Common myeloid progenitor, CD34-positive (primary cell): ENCODE results near the gene KREMEN1.
A peak's percentile ranks its signal among the peaks of the same experiment; 100 is the strongest.

Experiments used
- CTCF ChIA-PET: fragments of 350-600 bp; sonication (Branson Sonifier 250); formaldehyde crosslinking; loops from one replicate; lab custom pipeline; 2021; ENCODE audit warnings: antibody characterized with exemption; lab: Charles Lee
- POLR2A ChIA-PET: fragments of 350-600 bp; sonication (Branson Sonifier 250); formaldehyde crosslinking; loops from one replicate; lab custom pipeline; 2021; ENCODE audit warnings: antibody characterized with exemption; lab: Charles Lee
- DNase-seq, 3 donors: peaks; one replicate each; pipeline versions ENCODE4 v3.0.0 to v3.0.0-alpha.2; 2013
- H3K27ac ChIP-seq, 2 experiments: 1 replicate in 1 of 2; 2 replicates in 1 of 2; pipeline ENCODE4 v1.7.0; 2013; ENCODE audit warnings: inconsistent platforms in 2 of 2, low read length in 2 of 2, mild to moderate bottlenecking in 2 of 2, low read depth in 1 of 2, moderate library complexity in 1 of 2; ENCODE audit not compliant: severe bottlenecking in 2 of 2, insufficient read depth in 1 of 2, poor library complexity in 1 of 2
- H3K27me3 ChIP-seq, 5 experiments: replicated peaks in 2 of 5; 1 replicate in 3 of 5; 2 replicates in 2 of 5; pipeline versions ENCODE4 v1.6.1 to v1.7.0; 2013; ENCODE audit warnings: low read length in 4 of 5, mild to moderate bottlenecking in 2 of 5, moderate library complexity in 2 of 5, inconsistent platforms in 1 of 5; ENCODE audit not compliant: insufficient read depth in 5 of 5, control insufficient read depth in 4 of 5
- H3K36me3 ChIP-seq, 4 experiments: 1 replicate in 2 of 4; 2 replicates in 2 of 4; pipeline versions ENCODE4 v1.6.1 to v1.7.0; 2013; ENCODE audit warnings: low read length in 3 of 4, control low read depth in 1 of 4, mild to moderate bottlenecking in 1 of 4; ENCODE audit not compliant: control insufficient read depth in 4 of 4, insufficient read depth in 4 of 4
- H3K4me1 ChIP-seq, 4 experiments: 1 replicate in 3 of 4; 2 replicates in 1 of 4; pipeline versions ENCODE4 v1.6.1 to v1.7.1; 2013; ENCODE audit warnings: low read length in 3 of 4, mild to moderate bottlenecking in 3 of 4, control low read depth in 1 of 4, inconsistent platforms in 1 of 4, moderate library complexity in 1 of 4; ENCODE audit not compliant: control insufficient read depth in 4 of 4, insufficient read depth in 4 of 4; ENCODE audit errors: control extremely low read depth in 1 of 4
- H3K4me3 ChIP-seq, 7 experiments: 1 replicate in 4 of 7; 2 replicates in 3 of 7; pipeline versions ENCODE4 v1.5.1 to v1.7.0; 2013; ENCODE audit warnings: mild to moderate bottlenecking in 7 of 7, low read length in 6 of 7, moderate library complexity in 6 of 7, inconsistent platforms in 2 of 7, low read depth in 2 of 7, control low read depth in 1 of 7; ENCODE audit not compliant: insufficient read depth in 4 of 7, control insufficient read depth in 1 of 7; ENCODE audit errors: extremely low read depth in 1 of 7
- H3K9me3 ChIP-seq, 5 experiments: 1 replicate in 4 of 5; 2 replicates in 1 of 5; pipeline versions ENCODE4 v1.6.1 to v1.7.1; 2013; ENCODE audit warnings: low read length in 4 of 5, mild to moderate bottlenecking in 2 of 5, inconsistent platforms in 1 of 5, low read depth in 1 of 5, moderate library complexity in 1 of 5; ENCODE audit not compliant: control insufficient read depth in 4 of 5, insufficient read depth in 2 of 5; ENCODE audit errors: control extremely low read depth in 1 of 5
- WGBS: methylation state at CpG from one replicate; pipeline ENCODE4 v1.1.5; 2013; ENCODE audit not compliant: insufficient coverage; 5-methylcytosine and 5-hydroxymethylcytosine counted together

KREMEN1 gene

GRCh38 chr22:29030618-29031226 is 42.1 kb upstream of the KREMEN1 start:
- Histone ChIP-seq H3K4me1 (peaks cover 0 to 25% (median 15%) of the 10 kb centered on the region in 4 experiments), H3K9me3 (no peaks in the 10 kb centered on the region), H3K4me3 (peak overlapping the region in 5 of 7 experiments; percentile 31 to 69 (median 57)), H3K27ac (no peak overlapping the region), H3K36me3 (no peaks in the 10 kb centered on the region), H3K27me3 (peaks cover 0 to 18% (median 6%) of the 10 kb centered on the region in 5 experiments)
- ChIA-PET POLR2A (no interaction called here), CTCF (interaction anchor here (0.6 to 4.6 kb wide), 8 partner anchors 9 to 201 kb away, joined by 3 to 27 read pairs (median 3); no protein-coding TSS in a partner anchor)
- DNase-seq, result peak; percentile 42 to 79 (median 69)
- WGBS, result 2% methylated on average over 11 of the region's 32 CpGs

DNA sequence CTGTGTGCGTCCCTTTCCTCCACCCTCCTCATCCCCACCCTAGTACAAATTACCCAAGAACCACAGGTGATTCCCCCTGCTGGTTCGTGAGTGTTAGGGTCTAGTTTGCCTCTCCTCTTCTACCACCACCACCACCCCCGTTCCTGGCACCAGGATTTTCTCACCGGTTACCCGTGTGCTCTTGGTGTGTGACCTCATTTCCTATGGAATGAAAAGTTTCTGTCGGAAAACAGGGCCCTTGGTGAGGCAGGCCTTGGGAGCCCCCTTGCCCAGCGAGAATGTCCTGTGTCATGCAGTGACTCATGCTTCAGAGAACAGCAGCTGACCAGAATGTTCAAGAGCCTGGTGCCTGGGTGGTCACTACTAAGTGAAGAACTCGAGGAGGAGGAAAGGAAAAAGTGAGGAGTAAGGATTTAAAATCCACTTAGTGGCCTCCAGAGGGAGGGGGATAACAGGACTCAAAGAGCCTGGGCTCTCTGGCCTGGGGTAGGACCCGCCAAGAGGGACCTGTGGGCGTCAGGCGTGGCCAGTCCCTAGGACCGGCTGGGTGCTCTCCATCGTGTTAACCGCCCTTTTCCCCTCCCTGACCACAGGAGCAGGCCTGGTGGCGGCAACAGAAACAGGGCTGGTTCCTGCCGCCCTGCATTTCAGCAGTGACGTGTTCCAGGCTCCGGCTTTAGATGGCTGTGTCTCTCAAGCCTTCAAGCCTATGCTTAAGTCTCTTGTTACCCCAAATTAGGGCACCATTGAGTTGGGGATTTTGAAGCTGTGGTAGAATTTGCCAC is 41.4 kb upstream of the KREMEN1 start:
- H3K4me3 ChIP-seq, result peak overlapping the region in 4 of 7 experiments; percentile 21 to 69 (median 48)
- ChIA-PET POLR2A (no interaction called here), CTCF (interaction anchor here (0.6 to 4.6 kb wide), 9 partner anchors 8 to 202 kb away, joined by 3 to 27 read pairs (median 3); no protein-coding TSS in a partner anchor)
- peaks cover 0 to 18% (median 6%) of the 10 kb centered on the region in 5 experiments for H3K27me3 ChIP-seq
- 19% methylated on average over 10 of the region's 18 CpGs for WGBS
- no peak overlapping the region for H3K27ac ChIP-seq
- peak; percentile 54 to 80 (median 68) for DNase-seq
- no peaks in the 10 kb centered on the region for H3K9me3 ChIP-seq
- no peaks in the 10 kb centered on the region for H3K36me3 ChIP-seq
- peaks cover 0 to 25% (median 15%) of the 10 kb centered on the region in 4 experiments for H3K4me1 ChIP-seq

- no peak for DNase-seq
- ChIA-PET POLR2A (no interaction called here), CTCF (interaction anchor here (0.6 to 4.6 kb wide), 6 partner anchors 10 to 415 kb away, joined by 3 to 27 read pairs (median 3); no protein-coding TSS in a partner anchor)
- H3K27ac ChIP-seq, result no peak overlapping the region
- no peaks in the 10 kb centered on the region for H3K9me3 ChIP-seq
- H3K4me3 ChIP-seq, result peak overlapping the region in 1 of 7 experiments; percentile 69
- no peaks in the 10 kb centered on the region for H3K36me3 ChIP-seq
- H3K27me3 ChIP-seq, result peaks cover 0 to 18% (median 6%) of the 10 kb centered on the region in 5 experiments
- H3K4me1 ChIP-seq, result peaks cover 0 to 25% (median 15%) of the 10 kb centered on the region in 4 experiments
- WGBS, result 97% methylated on average over 7 of the region's 8 CpGs
Observed at GRCh38 chr22:29032014-29032475, 40.8 kb upstream of the KREMEN1 start.

DNA sequence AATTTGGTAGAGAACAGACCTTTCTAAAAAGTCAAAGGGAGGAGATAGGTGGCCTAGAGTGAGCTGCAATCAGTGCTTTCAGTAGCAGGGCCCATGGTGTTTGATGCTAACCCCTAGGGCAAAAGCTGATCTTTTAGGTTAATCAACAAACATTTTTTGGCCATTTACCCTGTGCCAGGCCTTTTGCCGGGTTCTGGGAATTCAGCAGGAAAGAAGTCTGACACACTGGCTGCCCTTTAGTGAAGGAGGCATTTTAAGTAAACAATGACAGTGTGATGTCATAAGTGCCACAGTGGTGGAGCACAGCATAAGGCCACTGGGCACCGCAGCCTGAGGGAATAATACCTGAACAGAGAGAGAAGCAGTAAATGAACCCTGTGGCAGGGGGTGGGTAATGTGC is 40.3 kb upstream of the KREMEN1 start:
- peaks cover 0 to 18% (median 6%) of the 10 kb centered on the region in 5 experiments for H3K27me3 ChIP-seq

GRCh38 chr22:29037340-29037932 is 35.4 kb upstream of the KREMEN1 start:
- Histone ChIP-seq H3K36me3 (no peaks in the 10 kb centered on the region), H3K4me3 (no peak overlapping the region), H3K27me3 (no peaks in the 10 kb centered on the region), H3K4me1 (peaks cover 4 to 14% (median 13%) of the 10 kb centered on the region in 4 experiments), H3K27ac (no peak overlapping the region), H3K9me3 (no peaks in the 10 kb centered on the region)
- 100% methylated on average over 1 of the region's 4 CpGs for WGBS
- POLR2A ChIA-PET, result no interaction called here
- DNase-seq, result peak in 2 of 3 donors; percentile 29 to 36
- CTCF ChIA-PET, result interaction anchor here (1.0 to 1.4 kb wide), 4 partner anchors 15 to 429 kb away, joined by 3 to 4 read pairs (median 3); no protein-coding TSS in a partner anchor

More for the DNA sequence above, 40.3 kb upstream of the KREMEN1 start:
- WGBS, result 69% methylated on average over 2 of the region's 2 CpGs
- no peak overlapping the region for H3K4me3 ChIP-seq
- H3K27ac ChIP-seq, result no peak overlapping the region
- no peaks in the 10 kb centered on the region for H3K9me3 ChIP-seq
- H3K36me3 ChIP-seq, result no peaks in the 10 kb centered on the region
- peaks cover 0 to 25% (median 15%) of the 10 kb centered on the region in 4 experiments for H3K4me1 ChIP-seq
- ChIA-PET CTCF (interaction anchor here (0.6 to 4.6 kb wide), 4 partner anchors 10 to 500 kb away, joined by 3 to 27 read pairs (median 4); no protein-coding TSS in a partner anchor), POLR2A (no interaction called here)
- DNase-seq, result no peak

DNA sequence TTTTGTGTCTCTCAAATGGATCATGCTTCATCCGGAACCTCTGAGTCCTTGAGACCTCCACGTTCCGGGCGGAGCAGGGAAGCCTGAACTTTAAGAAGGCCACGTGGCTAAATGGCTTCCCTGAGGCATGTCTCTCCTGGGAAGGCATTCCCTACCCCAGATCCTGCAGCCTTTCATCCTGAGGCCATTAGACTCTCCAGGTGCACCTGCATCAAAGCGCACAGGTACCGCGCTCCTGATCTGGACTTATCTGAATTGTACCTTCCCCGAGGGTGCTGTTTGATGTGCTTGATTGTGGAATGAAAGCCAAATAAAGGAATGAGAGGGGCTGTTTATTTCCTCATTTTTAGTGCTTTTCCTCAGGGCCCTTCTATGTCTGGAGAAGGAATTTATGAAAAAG is 33.7 kb upstream of the KREMEN1 start:
- no peak overlapping the region for H3K27ac ChIP-seq
- no peak overlapping the region for H3K4me3 ChIP-seq
- H3K4me1 ChIP-seq, result peaks cover 4 to 14% (median 13%) of the 10 kb centered on the region in 4 experiments
- no peak for DNase-seq
- H3K9me3 ChIP-seq, result no peaks in the 10 kb centered on the region
- ChIA-PET CTCF (interaction anchor here (0.8 to 2.8 kb wide), 12 partner anchors 9 to 439 kb away, joined by 3 to 20 read pairs (median 3); partner anchors contain the start of gene ZNRF3), POLR2A (no interaction called here)
- H3K36me3 ChIP-seq, result peaks cover 0 to 3% (median 0%) of the 10 kb centered on the region in 4 experiments
- 94% methylated on average over 6 of the region's 9 CpGs for WGBS
- no peaks in the 10 kb centered on the region for H3K27me3 ChIP-seq
